ENCODE measurements around the gene IFNA6.

DNA sequence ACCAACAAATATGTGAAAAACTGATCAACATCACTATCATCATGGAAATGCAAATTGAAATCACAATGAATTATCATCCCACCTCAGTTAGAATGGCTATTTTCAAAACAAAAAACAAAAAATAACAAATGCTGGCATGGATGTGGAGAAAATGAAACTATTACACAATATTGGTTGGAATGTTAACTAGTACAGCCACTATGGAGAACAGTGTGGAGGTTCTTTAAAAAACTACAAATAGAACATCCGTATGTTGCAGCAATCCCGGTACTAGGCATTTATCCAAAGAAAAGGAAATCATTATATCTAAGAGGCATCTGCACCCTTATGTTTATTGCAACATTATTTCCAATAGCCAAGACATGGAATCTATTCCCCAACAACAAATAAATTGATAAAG is 36.5 kb downstream of the IFNA6 start:
- no peak for TF ChIP-seq CTCF (conservative IDR thresholded peaks at IDR 0.05 in 1 of 2, IDR thresholded peaks at IDR 0.05 in 1 of 2; ENCODE audit: low read depth in 1 of 2, low read length in 2 of 2)
- TF ChIP-seq EZH2 (IDR thresholded peaks at IDR 0.05; ENCODE audit: low read length, missing control alignments), result no peak

All from fibroblast of lung (primary cell).